IgD-negative memory B cell (primary cell): ENCODE data around the gene GID8. TPM values are rescaled to one million over a fixed set of nuclear protein-coding genes. Genes with fewer than 3 reads are reported as not detected.

ENCODE experiments used
- H3K27ac Mint-ChIP-seq, 3 donors: one replicate each; pipeline ENCODE4 v1.8.0; 2020 to 2022; ENCODE audit warnings: mild to moderate bottlenecking in 3 of 3, mixed read lengths in 3 of 3, moderate library complexity in 1 of 3
- H3K27me3 Mint-ChIP-seq: one replicate; pipeline ENCODE4 v1.8.0; 2021; ENCODE audit warnings: mixed read lengths
- H3K36me3 Mint-ChIP-seq: one replicate; pipeline ENCODE4 v1.8.0; 2020; ENCODE audit warnings: mild to moderate bottlenecking, mixed read lengths
- H3K4me1 Mint-ChIP-seq, 3 donors: one replicate each; pipeline ENCODE4 v1.8.0; 2020 to 2022; ENCODE audit warnings: mixed read lengths in 3 of 3, mild to moderate bottlenecking in 1 of 3
- H3K4me3 Mint-ChIP-seq, 4 donors: one replicate each; pipeline ENCODE4 v1.8.0; 2020 to 2022; ENCODE audit warnings: mild to moderate bottlenecking in 4 of 4, mixed read lengths in 4 of 4, moderate library complexity in 3 of 4
- H3K9me3 Mint-ChIP-seq, 3 donors: one replicate each; pipeline ENCODE4 v1.8.0; 2020 to 2021; ENCODE audit warnings: mixed read lengths in 3 of 3, mild to moderate bottlenecking in 1 of 3
- polyA plus RNA-seq: library from polyadenylated mRNA; unstranded; fragments of 300-500 nt; fragmentation: Illumina TruSeq; gene quantifications from one replicate; pipeline ENCODE4 v1.2.3, GENCODE V29; 2021

The GID8 gene
- polyA plus RNA-seq, 1 donor from 2014 or later = 12.1 TPM

DNA sequence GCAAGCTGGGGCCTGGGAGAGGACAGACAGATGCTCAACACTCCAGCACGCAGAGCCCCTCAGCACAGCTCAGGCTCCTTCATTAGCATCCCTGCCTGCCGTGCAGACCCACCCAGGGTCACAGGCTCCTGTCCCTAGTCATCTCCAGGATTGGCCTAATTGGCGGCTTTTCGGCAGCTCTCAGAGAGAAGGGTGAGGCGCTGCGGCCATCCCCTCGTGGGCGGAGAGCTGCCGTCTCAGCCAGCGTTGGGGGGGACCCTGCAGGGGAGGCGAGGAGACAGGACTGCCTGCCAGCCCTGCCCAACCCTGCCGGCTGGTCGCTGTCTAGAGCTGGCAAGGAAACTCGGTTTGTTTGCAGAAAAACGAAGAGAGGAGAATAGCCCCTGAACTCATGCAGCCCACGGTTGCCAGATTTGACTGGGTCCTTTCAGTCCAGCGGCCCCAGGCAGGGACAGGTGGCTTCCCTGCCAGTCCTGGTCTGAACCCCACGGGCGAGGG, 42.0 kb downstream of the GID8 start:
- Mint-ChIP-seq H3K27ac (peak overlapping the region; percentile 57 to 86 (median 67)), H3K4me3 (peak overlapping the region in 1 of 4 donors; percentile 14), H3K4me1 (peaks cover 6 to 23% (median 22%) of the 10 kb centered on the region in 3 donors), H3K9me3 (no peaks in the 10 kb centered on the region), H3K27me3 (peaks cover 62% of the 10 kb centered on the region), H3K36me3 (no peaks in the 10 kb centered on the region)

DNA sequence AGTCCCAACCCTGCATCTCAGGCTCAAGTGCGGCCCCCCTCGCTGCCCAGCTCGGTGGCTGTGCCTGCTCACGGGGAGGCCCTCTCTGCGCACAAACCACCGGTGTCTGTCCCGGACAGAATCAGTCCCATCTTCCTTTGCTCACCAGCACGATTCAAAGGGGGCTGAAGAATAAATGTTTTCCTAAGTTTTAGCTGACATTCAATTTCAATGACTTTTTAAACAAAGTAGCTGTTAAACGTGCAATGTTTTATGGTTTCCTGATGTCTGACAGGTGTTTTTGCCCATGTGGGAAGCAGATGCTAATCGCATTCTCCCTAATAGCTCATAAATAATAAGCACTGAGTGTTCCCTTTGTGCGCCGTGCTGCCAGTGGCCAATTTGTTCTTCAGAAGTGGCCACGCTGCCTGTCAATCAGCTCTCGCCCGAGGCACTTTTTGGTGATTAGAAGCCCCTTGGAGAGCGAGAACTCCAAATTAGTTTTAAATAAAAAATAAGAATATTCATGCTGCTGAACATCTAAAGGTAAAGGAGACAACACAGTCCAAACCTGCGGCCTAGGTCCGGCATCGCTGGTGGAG, 42.5 kb downstream of the GID8 start:
- peak overlapping the region; percentile 57 to 86 (median 67) for H3K27ac Mint-ChIP-seq
- peak overlapping the region in 2 of 4 donors; percentile 14 to 43 for H3K4me3 Mint-ChIP-seq
- H3K4me1 Mint-ChIP-seq = peaks cover 6 to 23% (median 22%) of the 10 kb centered on the region in 3 donors
- no peaks in the 10 kb centered on the region for H3K36me3 Mint-ChIP-seq
- H3K27me3 Mint-ChIP-seq = peaks cover 61% of the 10 kb centered on the region
- H3K9me3 Mint-ChIP-seq = no peaks in the 10 kb centered on the region

DNA sequence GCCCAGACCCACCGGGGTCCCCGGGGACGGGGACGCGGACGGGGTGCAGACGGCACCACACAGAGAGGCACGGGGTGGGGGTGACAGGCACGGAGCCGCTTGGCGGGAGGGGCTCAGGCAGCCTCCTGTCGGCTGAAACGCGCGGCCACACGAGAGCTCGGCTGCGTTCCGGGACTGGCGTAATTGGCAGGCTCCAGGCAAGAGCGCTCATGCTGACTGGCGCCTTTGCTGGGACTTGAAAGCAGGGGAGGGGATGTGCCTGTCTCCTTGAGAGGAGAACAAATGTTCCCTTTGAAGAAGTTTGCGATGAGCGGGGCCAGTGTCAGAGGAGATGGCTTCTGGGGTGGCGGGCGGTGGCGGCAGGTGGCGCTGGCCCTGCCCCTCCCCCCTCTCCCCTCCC, 43.0 kb downstream of the GID8 start:
- Mint-ChIP-seq H3K27me3 (peaks cover 58% of the 10 kb centered on the region), H3K4me1 (peaks cover 6 to 23% (median 22%) of the 10 kb centered on the region in 3 donors), H3K9me3 (no peaks in the 10 kb centered on the region), H3K36me3 (no peaks in the 10 kb centered on the region), H3K4me3 (peak overlapping the region in 1 of 4 donors; percentile 37), H3K27ac (peak overlapping the region in 1 of 3 donors; percentile 57)

DNA sequence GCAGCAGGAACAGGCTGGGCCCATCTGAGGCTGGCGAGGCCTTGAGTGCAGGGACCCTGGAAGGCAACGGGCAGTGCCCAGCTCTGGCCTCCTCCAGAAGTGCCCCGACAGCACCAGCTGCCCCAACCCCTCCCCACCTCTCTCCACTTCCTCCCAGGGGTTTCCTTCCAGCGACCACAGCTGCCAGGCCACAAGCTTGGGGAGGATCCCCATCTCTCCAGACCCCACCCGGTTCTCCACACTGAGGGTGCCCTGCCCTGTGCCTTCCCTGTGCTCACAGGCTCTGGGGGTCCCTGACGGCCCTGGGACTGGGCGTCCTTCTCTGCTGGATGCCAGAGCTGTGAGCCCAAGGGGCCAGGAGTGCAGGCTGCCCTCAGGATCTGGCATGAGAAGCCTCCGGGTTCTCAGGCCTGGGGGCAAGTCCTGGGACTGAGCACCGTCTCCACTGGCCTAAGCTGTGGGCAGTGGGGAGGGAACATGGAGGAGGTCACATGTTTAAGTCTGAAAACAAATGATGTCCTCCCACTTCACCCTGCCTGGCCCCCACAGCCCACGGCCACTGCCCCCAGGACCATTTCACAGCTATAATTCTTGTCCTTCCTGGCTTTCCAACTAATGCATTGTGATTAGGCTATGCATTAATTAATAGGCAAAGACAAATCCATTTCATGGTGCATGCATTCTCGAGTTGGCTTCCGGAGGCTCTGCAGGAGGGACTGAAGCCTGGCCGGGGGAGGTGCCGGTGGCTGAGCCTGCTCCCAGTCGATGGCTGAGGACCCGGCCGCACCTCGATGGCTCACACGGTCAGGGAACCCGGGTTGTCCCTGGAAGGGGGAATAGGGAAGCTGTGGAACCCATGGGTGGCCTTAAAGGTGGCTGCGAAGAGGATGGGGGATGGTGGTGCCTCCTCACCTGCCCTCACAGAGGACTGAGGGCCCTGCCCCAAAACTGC, 44.5 kb downstream of the GID8 start:
- H3K27ac Mint-ChIP-seq = peak overlapping the region in 1 of 3 donors; percentile 39

DNA sequence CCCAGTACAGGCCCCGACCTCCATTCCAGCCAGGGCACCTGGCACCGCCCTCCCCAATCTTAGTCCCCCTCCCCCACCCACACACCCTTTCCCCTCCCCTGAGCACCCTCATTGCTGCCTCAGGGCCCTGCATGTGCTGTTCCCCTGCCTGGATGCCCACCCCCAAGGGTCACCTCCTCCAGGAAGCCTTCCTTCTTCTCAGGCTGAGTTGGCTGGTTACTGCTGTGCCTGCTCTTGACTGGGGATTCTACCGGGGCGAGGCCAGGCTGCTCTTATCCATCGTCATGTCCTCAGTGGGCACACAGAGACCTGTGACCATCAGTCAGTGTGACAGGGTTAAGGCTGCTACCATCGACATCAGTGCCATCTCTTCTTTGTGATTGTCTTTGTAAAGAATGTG, 45.3 kb downstream of the GID8 start:
- no peaks in the 10 kb centered on the region for H3K36me3 Mint-ChIP-seq
- no peaks in the 10 kb centered on the region for H3K9me3 Mint-ChIP-seq
- H3K4me1 Mint-ChIP-seq = peaks cover 0 to 15% (median 12%) of the 10 kb centered on the region in 3 donors
- H3K27me3 Mint-ChIP-seq = peaks cover 46% of the 10 kb centered on the region
- H3K27ac Mint-ChIP-seq = peak overlapping the region; percentile 10 to 83 (median 48)
- peak overlapping the region in 2 of 4 donors; percentile 8 to 75 for H3K4me3 Mint-ChIP-seq

More for the DNA sequence above, 44.5 kb downstream of the GID8 start:
- H3K36me3 Mint-ChIP-seq = no peaks in the 10 kb centered on the region
- peaks cover 5 to 20% (median 18%) of the 10 kb centered on the region in 3 donors for H3K4me1 Mint-ChIP-seq
- peaks cover 53% of the 10 kb centered on the region for H3K27me3 Mint-ChIP-seq
- H3K4me3 Mint-ChIP-seq = peak overlapping the region in 2 of 4 donors; percentile 58 to 74
- no peaks in the 10 kb centered on the region for H3K9me3 Mint-ChIP-seq

DNA sequence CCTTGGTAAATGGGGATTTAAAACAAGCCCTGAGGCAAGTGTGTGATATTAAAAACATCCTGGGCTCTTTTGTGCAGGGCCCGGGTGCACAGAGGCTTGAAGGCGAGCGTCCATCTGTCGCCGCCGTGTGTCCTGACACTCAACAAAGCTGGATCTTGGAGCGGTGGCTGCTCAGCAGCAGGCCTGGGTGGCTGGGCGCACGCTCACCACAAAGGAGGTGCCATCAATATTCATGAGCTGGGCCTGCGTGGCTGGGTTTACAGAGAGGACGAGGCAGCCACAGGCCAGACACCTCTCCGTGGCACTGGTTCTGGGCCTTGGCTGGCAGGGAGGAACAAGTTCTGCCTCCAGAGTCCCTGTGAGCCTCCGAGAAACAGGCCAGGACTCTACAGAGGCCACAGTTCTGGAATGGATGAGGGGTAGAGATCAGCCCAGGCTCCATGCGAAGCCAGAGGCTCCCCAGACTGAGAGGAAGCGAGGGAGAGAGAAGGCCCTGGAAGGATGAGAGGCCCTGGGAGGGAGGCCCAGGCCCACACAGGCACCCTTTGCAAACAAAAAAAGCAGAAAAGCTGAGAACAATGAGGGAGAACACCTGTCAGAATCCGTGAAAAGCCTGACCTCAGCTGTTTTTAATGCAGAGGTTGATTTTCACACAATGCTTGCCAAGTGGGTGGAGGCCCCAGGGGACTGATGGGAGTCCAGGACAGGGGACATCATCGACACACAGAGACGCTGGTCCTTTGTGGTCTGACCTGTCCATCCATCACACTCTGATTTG, 46.9 kb downstream of the GID8 start:
- Mint-ChIP-seq H3K4me1 (peaks cover 8 to 15% (median 14%) of the 10 kb centered on the region in 3 donors), H3K4me3 (peak overlapping the region in 1 of 4 donors; percentile 47), H3K27me3 (peaks cover 50% of the 10 kb centered on the region), H3K36me3 (no peaks in the 10 kb centered on the region), H3K27ac (peak overlapping the region in 1 of 3 donors; percentile 35), H3K9me3 (no peaks in the 10 kb centered on the region)

DNA sequence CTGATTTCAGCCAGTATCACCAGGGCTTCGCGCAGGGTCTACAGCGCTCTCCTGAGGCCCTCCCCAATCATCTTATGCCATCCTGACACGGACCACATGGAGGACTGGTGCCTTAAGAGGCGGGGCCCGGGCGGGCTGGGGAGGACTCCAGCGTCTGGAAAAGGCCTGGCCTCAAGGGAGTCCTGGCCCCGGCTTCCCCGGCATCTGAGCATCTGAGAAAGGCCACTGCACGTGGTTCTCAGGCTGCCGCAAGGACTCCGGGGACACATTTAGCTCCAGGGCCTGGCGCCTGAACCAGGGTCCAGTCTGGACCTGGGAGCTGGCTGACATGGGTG, 47.5 kb downstream of the GID8 start:
- peaks cover 8 to 14% (median 12%) of the 10 kb centered on the region in 3 donors for H3K4me1 Mint-ChIP-seq
- H3K9me3 Mint-ChIP-seq = no peaks in the 10 kb centered on the region
- no peak overlapping the region for H3K27ac Mint-ChIP-seq
- H3K36me3 Mint-ChIP-seq = no peaks in the 10 kb centered on the region
- no peak overlapping the region for H3K4me3 Mint-ChIP-seq
- peaks cover 45% of the 10 kb centered on the region for H3K27me3 Mint-ChIP-seq

DNA sequence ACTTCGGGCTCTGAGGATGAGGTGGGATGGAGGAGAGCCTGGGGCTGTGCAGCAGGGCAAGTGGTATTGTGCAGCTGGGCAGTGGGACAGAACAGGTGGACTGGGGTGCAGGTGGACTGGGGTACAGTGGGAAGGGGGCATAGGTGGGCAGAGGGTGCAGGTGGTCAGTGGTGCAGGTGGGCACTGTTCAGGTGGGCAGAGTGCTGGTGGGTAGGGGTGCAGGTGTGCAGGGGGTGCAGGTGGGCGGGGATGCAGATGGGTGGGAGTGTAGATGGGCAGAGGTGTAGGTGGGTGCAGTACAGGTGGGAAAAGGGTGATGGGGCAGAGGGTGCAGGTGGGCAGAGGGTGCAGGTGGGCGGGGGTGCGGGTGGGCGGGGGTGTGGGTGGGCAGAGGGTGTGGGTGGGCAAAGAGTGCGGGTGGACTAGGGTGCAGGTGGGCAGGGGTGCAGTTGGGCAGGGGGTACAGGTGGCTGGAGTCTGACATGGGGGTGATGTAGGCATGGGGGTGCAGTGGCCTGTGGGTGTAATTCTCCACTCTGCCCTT, 48.4 kb downstream of the GID8 start:
- Mint-ChIP-seq H3K27me3 (peaks cover 38% of the 10 kb centered on the region), H3K9me3 (no peaks in the 10 kb centered on the region), H3K4me1 (peaks cover 8 to 13% (median 8%) of the 10 kb centered on the region in 3 donors), H3K36me3 (no peaks in the 10 kb centered on the region), H3K27ac (no peak overlapping the region), H3K4me3 (no peak overlapping the region)

DNA sequence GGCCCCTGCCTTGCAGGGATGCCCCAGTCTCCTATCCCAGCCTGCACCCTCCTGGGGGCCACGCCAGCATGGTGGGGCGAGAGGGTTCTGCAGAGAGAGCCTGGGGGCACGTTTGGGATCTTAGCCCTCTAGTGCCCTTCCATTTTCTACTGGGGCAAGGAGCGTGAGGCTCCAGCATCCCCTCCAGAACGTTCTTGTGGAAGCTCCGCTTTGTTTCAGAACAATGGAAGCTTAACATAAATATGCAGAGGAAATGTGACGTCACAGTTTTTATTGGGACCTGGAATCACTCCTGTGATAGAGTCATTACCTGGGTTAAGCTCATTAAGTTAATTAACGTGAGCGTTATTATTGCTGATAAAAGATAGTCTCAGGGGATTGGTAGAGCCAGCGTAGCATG, 49.2 kb downstream of the GID8 start:
- peaks cover 36% of the 10 kb centered on the region for H3K27me3 Mint-ChIP-seq
- H3K36me3 Mint-ChIP-seq = no peaks in the 10 kb centered on the region
- no peak overlapping the region for H3K4me3 Mint-ChIP-seq
- no peaks in the 10 kb centered on the region for H3K9me3 Mint-ChIP-seq
- peaks cover 7 to 8% (median 8%) of the 10 kb centered on the region in 3 donors for H3K4me1 Mint-ChIP-seq
- no peak overlapping the region for H3K27ac Mint-ChIP-seq

DNA sequence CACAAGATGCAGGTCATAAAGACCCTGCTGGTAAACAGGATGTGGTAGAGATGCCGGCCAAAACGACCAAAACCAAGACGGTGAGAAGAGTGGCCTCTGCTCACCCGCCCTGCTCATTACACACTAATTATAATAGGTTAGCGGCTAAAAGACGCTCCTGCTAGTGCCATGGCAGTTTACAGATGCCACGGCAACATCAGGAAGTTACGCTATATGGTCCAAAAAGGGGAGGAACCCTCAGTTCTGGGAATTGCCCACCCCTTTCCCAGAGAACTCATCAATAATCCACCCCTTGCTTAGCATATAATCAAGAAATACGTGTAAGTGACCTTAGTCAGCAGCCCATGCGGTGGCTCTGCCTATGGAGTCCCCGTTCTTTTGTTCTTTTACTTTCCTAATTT, 51.3 kb downstream of the GID8 start:
- Mint-ChIP-seq H3K9me3 (no peaks in the 10 kb centered on the region), H3K4me3 (peak overlapping the region; percentile 13 to 85 (median 66)), H3K36me3 (no peaks in the 10 kb centered on the region), H3K27ac (no peak overlapping the region), H3K27me3 (peaks cover 25% of the 10 kb centered on the region), H3K4me1 (peaks cover 4 to 8% (median 4%) of the 10 kb centered on the region in 3 donors)

DNA sequence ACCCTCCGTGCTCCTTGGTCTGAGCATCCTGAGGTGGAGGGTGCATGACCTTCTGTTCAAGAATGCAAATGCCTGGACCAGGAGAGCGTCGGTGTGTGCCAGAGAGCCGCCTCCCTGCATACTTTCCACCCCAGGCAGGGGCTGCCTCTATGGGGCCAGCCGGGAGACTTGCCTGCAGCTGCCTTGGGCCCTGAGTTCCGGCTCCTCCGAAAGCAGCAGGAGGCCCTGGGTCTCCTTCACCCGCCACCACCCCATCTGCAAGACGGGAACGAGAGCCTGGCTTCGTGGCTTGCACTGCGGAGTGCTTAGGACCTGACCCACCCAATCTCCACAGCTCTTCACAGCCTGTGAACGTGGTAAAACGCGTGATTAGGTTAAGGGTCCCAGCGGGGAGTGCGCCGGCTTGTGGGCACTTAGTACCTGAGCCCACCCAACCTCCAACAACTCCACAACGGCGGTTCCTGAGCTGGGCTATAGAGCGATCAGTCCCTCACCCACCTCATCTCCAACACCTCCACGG, 52.4 kb downstream of the GID8 start:
- peak overlapping the region in 1 of 3 donors; percentile 23 for H3K27ac Mint-ChIP-seq
- H3K4me3 Mint-ChIP-seq = no peak overlapping the region
- peaks cover 4 to 8% (median 4%) of the 10 kb centered on the region in 3 donors for H3K4me1 Mint-ChIP-seq
- H3K27me3 Mint-ChIP-seq = peaks cover 19% of the 10 kb centered on the region
- no peaks in the 10 kb centered on the region for H3K36me3 Mint-ChIP-seq
- peaks cover 0 to 2% (median 0%) of the 10 kb centered on the region in 3 donors for H3K9me3 Mint-ChIP-seq

DNA sequence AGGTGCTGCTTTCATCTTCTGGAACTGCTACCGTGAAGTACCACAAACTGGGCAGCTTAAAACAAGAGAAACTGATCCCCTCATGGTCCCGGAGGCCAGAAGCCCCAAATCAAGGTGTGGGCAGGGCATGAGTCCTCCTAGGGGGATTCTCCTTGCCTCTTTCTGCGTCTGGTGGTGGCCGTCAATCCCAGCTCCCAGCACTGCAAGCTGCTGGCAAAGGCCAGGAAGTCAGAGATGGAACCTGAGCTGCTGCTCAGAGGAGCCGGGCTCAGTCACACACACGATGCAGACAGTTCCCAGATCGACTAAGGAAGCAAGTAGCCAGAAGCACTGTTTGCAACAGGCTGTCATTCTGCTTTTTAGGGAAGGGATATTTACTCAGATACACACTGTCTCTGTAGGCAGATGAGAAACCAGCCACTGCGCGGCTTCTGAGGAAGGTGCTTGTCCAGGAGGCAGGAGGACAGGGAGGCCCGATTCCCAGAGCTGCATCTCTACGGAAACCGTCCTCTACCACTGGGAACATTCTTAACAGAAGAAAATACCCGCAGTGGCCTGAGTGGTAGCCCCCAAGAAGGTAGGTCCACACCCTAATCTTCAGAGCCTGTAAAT, 53.4 kb downstream of the GID8 start:
- Mint-ChIP-seq H3K27me3 (peaks cover 20% of the 10 kb centered on the region), H3K27ac (no peak overlapping the region)

DNA sequence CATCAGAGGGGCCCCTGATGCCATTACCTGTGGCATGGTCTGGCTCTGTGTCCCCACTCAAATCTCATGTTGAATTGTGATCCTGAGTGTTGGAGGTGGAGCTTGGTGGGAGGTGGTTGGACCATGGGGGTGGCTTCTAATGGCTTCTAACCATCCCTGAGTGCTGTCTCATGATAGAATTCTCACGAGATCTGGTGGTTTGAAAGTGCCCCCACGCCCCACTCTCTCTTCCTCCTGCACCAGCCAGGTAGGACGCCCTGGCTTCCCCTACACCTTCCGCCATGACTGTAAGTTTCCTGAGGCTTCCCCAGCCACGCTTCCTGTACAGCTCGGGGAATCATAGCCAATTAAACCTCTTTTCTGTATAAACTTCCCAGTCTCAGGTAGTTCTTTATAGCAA, 53.9 kb downstream of the GID8 start:
- Mint-ChIP-seq H3K4me3 (no peak overlapping the region), H3K27me3 (peaks cover 22% of the 10 kb centered on the region), H3K9me3 (peaks cover 0 to 2% (median 0%) of the 10 kb centered on the region in 3 donors), H3K36me3 (no peaks in the 10 kb centered on the region), H3K27ac (no peak overlapping the region), H3K4me1 (peaks cover 4 to 8% (median 4%) of the 10 kb centered on the region in 3 donors)

More for the DNA sequence above, 53.4 kb downstream of the GID8 start:
- Mint-ChIP-seq H3K36me3 (no peaks in the 10 kb centered on the region), H3K9me3 (peaks cover 0 to 2% (median 0%) of the 10 kb centered on the region in 3 donors), H3K4me1 (peaks cover 4 to 8% (median 4%) of the 10 kb centered on the region in 3 donors), H3K4me3 (no peak overlapping the region)
